GM18909 (cell line): Measurements from ENCODE around the gene LYPD6B.

Experiments used
- ATAC-seq: cut with Tn5 transposase; IDR thresholded peaks from one replicate; pipeline ENCODE4 v1.9.1; 2021; ENCODE audit warnings: mild to moderate bottlenecking; ENCODE audit not compliant: unreplicated experiment, poor library complexity

LYPD6B gene

GRCh38 chr2:149037851-149038250 lies 648 bp upstream of the LYPD6B start:
- no peak for ATAC-seq

GRCh38 chr2:149039213-149039724 lies 770 bp downstream of the LYPD6B start:
- ATAC-seq = no peak

GRCh38 chr2:149040451-149040850 lies 2.0 kb downstream of the LYPD6B start:
- ATAC-seq = peak; percentile 32

GRCh38 chr2:149041482-149041881 lies 3.0 kb downstream of the LYPD6B start:
- ATAC-seq = no peak

- ATAC-seq = no peak
Observed at GRCh38 chr2:149042881-149043280, 4.4 kb downstream of the LYPD6B start.

GRCh38 chr2:149044500-149044899 lies 6.0 kb downstream of the LYPD6B start:
- ATAC-seq = no peak

GRCh38 chr2:149047118-149047517 lies 8.6 kb downstream of the LYPD6B start:
- ATAC-seq = no peak

- ATAC-seq = no peak
Observed at GRCh38 chr2:149049142-149049541, 10.6 kb downstream of the LYPD6B start.

- ATAC-seq = peak; percentile 92
Observed at GRCh38 chr2:149050188-149050587, 11.7 kb downstream of the LYPD6B start.

GRCh38 chr2:149055751-149056150 lies 17.3 kb downstream of the LYPD6B start:
- no peak for ATAC-seq

GRCh38 chr2:149056541-149057255 lies 18.2 kb downstream of the LYPD6B start:
- ATAC-seq = no peak

- no peak for ATAC-seq
Observed at GRCh38 chr2:149057401-149057800, 18.9 kb downstream of the LYPD6B start.

- ATAC-seq = no peak
Observed at GRCh38 chr2:149058936-149059335, 20.4 kb downstream of the LYPD6B start.

- ATAC-seq = no peak
Observed at GRCh38 chr2:149059822-149060221, 21.3 kb downstream of the LYPD6B start.

- ATAC-seq = no peak
Observed at GRCh38 chr2:149061133-149061745, 22.7 kb downstream of the LYPD6B start.

- ATAC-seq = no peak
Observed at GRCh38 chr2:149062531-149062930, 24.0 kb downstream of the LYPD6B start.

- ATAC-seq = no peak
Observed at GRCh38 chr2:149063177-149063576, 24.7 kb downstream of the LYPD6B start.

GRCh38 chr2:149064365-149064841 lies 25.9 kb downstream of the LYPD6B start:
- ATAC-seq = no peak

- ATAC-seq = no peak
Observed at GRCh38 chr2:149064856-149065630, 26.5 kb downstream of the LYPD6B start.

GRCh38 chr2:149068225-149068995 lies 29.9 kb downstream of the LYPD6B start:
- ATAC-seq = no peak
